ENCODE data around the gene DOCK11.

DNA sequence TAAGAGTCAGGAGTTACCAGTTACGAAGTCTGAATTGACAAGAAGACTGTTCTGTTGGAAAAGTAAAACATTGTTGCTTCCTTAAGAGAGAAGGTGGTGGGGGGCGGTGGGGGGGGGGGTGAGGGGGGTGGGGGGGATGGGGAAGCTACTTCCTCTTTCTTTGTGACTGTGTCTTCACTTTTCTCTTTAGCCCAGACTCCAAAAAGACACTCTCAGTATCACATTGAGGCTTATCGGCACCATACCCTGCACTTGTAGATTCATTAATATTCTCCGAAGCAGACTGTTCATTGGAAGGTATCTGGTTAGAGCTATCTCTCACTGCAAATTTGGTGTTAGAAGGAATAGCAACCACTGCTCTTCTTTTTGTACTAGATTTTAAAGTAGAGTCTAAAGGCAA, 137.2 kb downstream of the DOCK11 start:
- no peak for TF ChIP-seq POLR2AphosphoS5 (IDR thresholded peaks at IDR 0.05; ENCODE audit: low read depth, low read length)
- TF ChIP-seq POLR2A (IDR thresholded peaks at IDR 0.05; ENCODE audit: low read depth, low read length): no peak
- no peak for TF ChIP-seq TAF1 (IDR thresholded peaks at IDR 0.05; ENCODE audit: borderline replicate concordance, low read depth, low read length)
